H9 (cell line): ENCODE measurements around the gene TFAP2C. TPM values are rescaled to one million over a fixed set of nuclear protein-coding genes. Genes with fewer than 3 reads are reported as not detected.
"Not testable (repeated sequence)": the region's sequence is repeated elsewhere in the genome, so short reads cannot be mapped to it uniquely, and the experiment has no call there.

Experiments used
- DNase-seq: peaks from one replicate; pipeline ENCODE4 v3.0.0-alpha.2; 2017
- H2AFZ ChIP-seq: one replicate; pipeline ENCODE4 v1.6.1; 2013; ENCODE audit warnings: mild to moderate bottlenecking, low read length, control low read depth, moderate library complexity
- H2AK5ac ChIP-seq: 2 replicates; pipeline ENCODE4 v1.6.1; 2013; ENCODE audit warnings: low read length, control low read depth, mixed read lengths; ENCODE audit not compliant: insufficient read length
- H2BK120ac ChIP-seq: one replicate; pipeline ENCODE4 v1.6.1; 2013; ENCODE audit warnings: low read depth, mild to moderate bottlenecking, low read length, control low read depth, inconsistent platforms; ENCODE audit not compliant: poor library complexity, severe bottlenecking
- H2BK12ac ChIP-seq: 2 replicates; pipeline ENCODE4 v1.6.1; 2013; ENCODE audit warnings: low read length, control low read depth, mixed read lengths, low read depth; ENCODE audit not compliant: insufficient read length
- H2BK15ac ChIP-seq: 2 replicates; pipeline ENCODE4 v1.6.1; 2013; ENCODE audit warnings: low read depth, low read length, control low read depth
- H2BK20ac ChIP-seq: one replicate; pipeline ENCODE4 v1.6.1; 2013; ENCODE audit warnings: low read depth, mild to moderate bottlenecking, low read length, control low read depth, inconsistent platforms; ENCODE audit not compliant: poor library complexity, severe bottlenecking
- H2BK5ac ChIP-seq: 2 replicates; pipeline ENCODE4 v1.6.1; 2013; ENCODE audit warnings: low read length, control low read depth, mixed read lengths; ENCODE audit not compliant: insufficient read length
- H3K14ac ChIP-seq: 2 replicates; pipeline ENCODE4 v1.6.1; 2013; ENCODE audit warnings: low read length, control low read depth; ENCODE audit not compliant: insufficient read depth
- H3K18ac ChIP-seq: 2 replicates; pipeline ENCODE4 v1.6.1; 2013; ENCODE audit warnings: low read depth, mild to moderate bottlenecking, mixed read lengths, low read length, control low read depth; ENCODE audit not compliant: insufficient read length
- H3K23ac ChIP-seq: 2 replicates; pipeline ENCODE4 v1.6.1; 2013; ENCODE audit warnings: low read length, control low read depth, mixed read lengths, low read depth; ENCODE audit not compliant: insufficient read length
- H3K23me2 ChIP-seq: 2 replicates; pipeline ENCODE4 v1.6.1; 2013; ENCODE audit warnings: low read depth, mild to moderate bottlenecking, mixed read lengths, low read length, control low read depth; ENCODE audit not compliant: insufficient read length, poor library complexity, severe bottlenecking
- H3K27ac ChIP-seq: 2 replicates; pipeline ENCODE4 v1.5.1; 2013; ENCODE audit warnings: low read length, control low read depth, mixed read lengths, low read depth; ENCODE audit not compliant: insufficient read length
- H3K27me3 ChIP-seq: 2 replicates; pipeline ENCODE4 v1.6.1; 2013; ENCODE audit warnings: low read length, control low read depth, inconsistent platforms; ENCODE audit not compliant: insufficient read depth
- H3K4ac ChIP-seq: 2 replicates; pipeline ENCODE4 v1.6.1; 2013; ENCODE audit warnings: low read depth, mild to moderate bottlenecking, control low read depth, inconsistent platforms, low read length, moderate library complexity
- H3K4me1 ChIP-seq: 2 replicates; pipeline ENCODE4 v1.6.1; 2013; ENCODE audit warnings: low read length, control low read depth, inconsistent platforms; ENCODE audit not compliant: insufficient read depth
- H3K4me2 ChIP-seq: 2 replicates; pipeline ENCODE4 v1.6.1; 2013; ENCODE audit warnings: low read length, control low read depth, mixed read lengths; ENCODE audit not compliant: insufficient read length, insufficient read depth
- H3K56ac ChIP-seq: 2 replicates; pipeline ENCODE4 v1.6.1; 2013; ENCODE audit warnings: low read depth, mild to moderate bottlenecking, mixed read lengths, low read length, control low read depth; ENCODE audit not compliant: insufficient read length
- H3K79me1 ChIP-seq: 2 replicates; pipeline ENCODE4 v1.6.1; 2013; ENCODE audit warnings: low read depth, mild to moderate bottlenecking, moderate library complexity, low read length, control low read depth, inconsistent platforms; ENCODE audit not compliant: insufficient read depth, poor library complexity, severe bottlenecking
- H3K79me2 ChIP-seq: 2 replicates; pipeline ENCODE4 v1.6.1; 2013; ENCODE audit warnings: low read length, control low read depth, inconsistent platforms; ENCODE audit not compliant: insufficient read depth
- H3K9ac ChIP-seq: 2 replicates; pipeline ENCODE4 v1.6.1; 2013; ENCODE audit warnings: low read length, control low read depth, mixed read lengths; ENCODE audit not compliant: insufficient read length; ENCODE audit errors: extremely low read depth
- H3K9me3 ChIP-seq: one replicate; pipeline ENCODE4 v1.6.1; 2013; ENCODE audit warnings: low read depth, low read length, inconsistent platforms; ENCODE audit not compliant: control insufficient read depth
- H3T11ph ChIP-seq: one replicate; pipeline ENCODE4 v1.6.1; 2013; ENCODE audit warnings: mild to moderate bottlenecking, low read length, control low read depth, inconsistent platforms
- H4K20me1 ChIP-seq: one replicate; pipeline ENCODE4 v1.6.1; 2013; ENCODE audit not compliant: control insufficient read depth, insufficient read length, insufficient read depth
- H4K5ac ChIP-seq: 2 replicates; pipeline ENCODE4 v1.6.1; 2013; ENCODE audit warnings: low read depth, mild to moderate bottlenecking, mixed read lengths, low read length, control low read depth; ENCODE audit not compliant: insufficient read length
- H4K8ac ChIP-seq: replicated peaks from 2 replicates; pipeline ENCODE4 v1.6.1; 2013; ENCODE audit warnings: low read length, control low read depth, mixed read lengths, low read depth; ENCODE audit not compliant: insufficient read length
- H4K91ac ChIP-seq: 2 replicates; pipeline ENCODE4 v1.6.1; 2013; ENCODE audit warnings: low read depth, mild to moderate bottlenecking, moderate library complexity, mixed read lengths, low read length, control low read depth; ENCODE audit not compliant: insufficient read length
- H3K27ac Mint-ChIP-seq, 3 experiments: 2 replicates in 2 of 3; 3 replicates in 1 of 3; pipeline ENCODE4 v1.8.0; 2020 to 2021; ENCODE audit warnings: mixed read lengths in 3 of 3, mild to moderate bottlenecking in 1 of 3, moderate library complexity in 1 of 3
- H3K27me3 Mint-ChIP-seq: 2 replicates; pipeline ENCODE4 v1.8.0; 2021; ENCODE audit warnings: low read depth, mild to moderate bottlenecking, moderate library complexity, mixed read lengths
- H3K36me3 Mint-ChIP-seq, 3 experiments: 2 replicates in 2 of 3; 3 replicates in 1 of 3; pipeline ENCODE4 v1.8.0; 2020 to 2021; ENCODE audit warnings: low read depth in 3 of 3, mixed read lengths in 3 of 3; ENCODE audit not compliant: insufficient read depth in 1 of 3
- H3K4me1 Mint-ChIP-seq, 2 experiments: 2 replicates each; pipeline ENCODE4 v1.8.0; 2020; ENCODE audit warnings: mixed read lengths in 2 of 2
- H3K4me3 Mint-ChIP-seq, 2 experiments: 2 replicates in 1 of 2; 3 replicates in 1 of 2; pipeline ENCODE4 v1.8.0; 2020 to 2021; ENCODE audit warnings: mild to moderate bottlenecking in 2 of 2, mixed read lengths in 2 of 2, moderate library complexity in 1 of 2
- H3K9me3 Mint-ChIP-seq, 2 experiments: 2 replicates in 1 of 2; 3 replicates in 1 of 2; pipeline ENCODE4 v1.8.0; 2020; ENCODE audit warnings: mild to moderate bottlenecking in 2 of 2, mixed read lengths in 2 of 2, moderate library complexity in 1 of 2
- CTCF ChIP-seq: fragments of 200-600 bp; sonication (generic); conservative IDR thresholded peaks from 3 replicates; pipeline ENCODE4 v1.8.0; 2021; ENCODE audit warnings: antibody characterized with exemption, mild to moderate bottlenecking
- WGBS: extraction: QIAGEN DNeasy Blood & Tissue Kit; methylation state at CpG from one replicate; pipeline ENCODE4 v1.1.7; 2013; ENCODE audit warnings: missing lambda C conversion rate, low lambda C conversion rate, mixed read lengths; ENCODE audit not compliant: insufficient read length; ENCODE audit errors: extremely low coverage; 5-methylcytosine and 5-hydroxymethylcytosine counted together
- total RNA-seq: library from RNA; stranded (reverse); gene quantifications from 2 replicates; pipeline ENCODE4 v1.2.1, GENCODE V29; 2021

The TFAP2C gene
- total RNA-seq, 1 experiment from 2014 or later: 24.3 TPM

- H4K91ac ChIP-seq: no peak overlapping the region
- no peak overlapping the region for H3K4ac ChIP-seq
- H3K56ac ChIP-seq: no peak overlapping the region
- Mint-ChIP-seq H3K36me3 (no peaks in the 10 kb centered on the region), H3K27ac (no peak overlapping the region; a peak in 1 of 7 replicates), H3K4me3 (no peak overlapping the region; a peak in 1 of 5 replicates), H3K27me3 (peaks cover 30% of the 10 kb centered on the region), H3K4me1 (peaks cover 26 to 31% of the 10 kb centered on the region in 2 experiments), H3K9me3 (no peaks in the 10 kb centered on the region; a peak in 1 of 5 replicates)
- no peak overlapping the region for H2BK5ac ChIP-seq
- H2BK120ac ChIP-seq: no peak overlapping the region
- no peak overlapping the region for H2AFZ ChIP-seq
- no peak overlapping the region for H3K18ac ChIP-seq
- H3K4me1 ChIP-seq: no peaks in the 10 kb centered on the region; the same call in 1 of the 2 replicates
- H2AK5ac ChIP-seq: no peak overlapping the region
- H4K8ac ChIP-seq: no peak overlapping the region
- no peak overlapping the region for H2BK20ac ChIP-seq
- no peaks in the 10 kb centered on the region for H3K9me3 ChIP-seq
- no peak overlapping the region for H3T11ph ChIP-seq
- H3K27ac ChIP-seq: no peak overlapping the region
- H2BK15ac ChIP-seq: no peak overlapping the region
- peaks cover 16% of the 10 kb centered on the region; the same call in 1 of the 2 replicates for H3K27me3 ChIP-seq
- no peak overlapping the region for H3K9ac ChIP-seq
- H3K79me1 ChIP-seq: no peaks in the 10 kb centered on the region
- H4K5ac ChIP-seq: no peak overlapping the region
- no peak overlapping the region for H3K4me2 ChIP-seq
- no peaks in the 10 kb centered on the region for H4K20me1 ChIP-seq
- no peak overlapping the region for H3K23ac ChIP-seq
- H3K14ac ChIP-seq: no peak overlapping the region
- WGBS: no CpG with 5 or more reads among the region's 2 CpGs
- TF ChIP-seq CTCF: no peak
- H3K79me2 ChIP-seq: no peaks in the 10 kb centered on the region
- no peak overlapping the region for H2BK12ac ChIP-seq
- peaks cover 20% of the 10 kb centered on the region for H3K23me2 ChIP-seq
- DNase-seq: no peak
These were observed 7.4 kb upstream of the TFAP2C start for GRCh38 chr20:56621730-56622129.

GRCh38 chr20:56623930-56624329 lies 5.2 kb upstream of the TFAP2C start:
- not testable (repeated sequence) for H3T11ph ChIP-seq, H4K20me1 ChIP-seq, H3K79me2 ChIP-seq, H2AFZ ChIP-seq, H3K56ac ChIP-seq, H3K9ac ChIP-seq, H3K23ac ChIP-seq, H2BK120ac ChIP-seq, H3K27ac Mint-ChIP-seq, H3K27ac ChIP-seq, H3K18ac ChIP-seq, H4K8ac ChIP-seq, DNase-seq, H2BK20ac ChIP-seq, H3K14ac ChIP-seq, H3K4me1 ChIP-seq, H4K91ac ChIP-seq, H2BK12ac ChIP-seq, H3K9me3 ChIP-seq, H2BK5ac ChIP-seq, H3K79me1 ChIP-seq, H3K9me3 Mint-ChIP-seq, H2BK15ac ChIP-seq, H3K36me3 Mint-ChIP-seq, H2AK5ac ChIP-seq, H4K5ac ChIP-seq, H3K4ac ChIP-seq
- peak overlapping the region; percentile 60 to 82; a peak in 3 of 5 replicates for H3K4me3 Mint-ChIP-seq
- H3K23me2 ChIP-seq: peaks cover 30% of the 10 kb centered on the region
- peaks cover 52% of the 10 kb centered on the region for H3K27me3 Mint-ChIP-seq
- peaks cover 35% of the 10 kb centered on the region for H3K27me3 ChIP-seq
- peak overlapping the region; percentile 97 for H3K4me2 ChIP-seq
- H3K4me1 Mint-ChIP-seq: peaks cover 33 to 38% of the 10 kb centered on the region in 2 experiments
- no CpG with 5 or more reads among the region's 10 CpGs for WGBS
